NT2/D1 (cell line): ENCODE results near the gene C19orf33.

Experiments
- SUZ12 ChIP-seq: IDR thresholded peaks from 2 replicates; pipeline ENCODE4 v1.6.1; 2011; ENCODE audit not compliant: insufficient read length, insufficient read depth; ENCODE audit errors: extremely low read depth
- YY1 ChIP-seq: IDR thresholded peaks from 2 replicates; pipeline ENCODE4 v1.6.1; 2011; ENCODE audit not compliant: insufficient read length, insufficient read depth

GRCh38 chr19:38335949-38336637 is 32.0 kb downstream of the C19orf33 start:
- no peak for TF ChIP-seq SUZ12
- no peak for TF ChIP-seq YY1
